Measurements from ENCODE around the gene LEFTY1.

LEFTY1 gene

GRCh38 chr1:225879521-225880221 lies 9.3 kb downstream of the LEFTY1 start:
- H3K27me3 ChIP-seq (ENCODE audit: insufficient read depth, low read length, poor library complexity, severe bottlenecking) = no peaks in the 10 kb centered on the region
- peaks cover 53% of the 10 kb centered on the region for H3K79me2 ChIP-seq (ENCODE audit: insufficient read depth, low read length)
- no peaks in the 10 kb centered on the region for H3K36me3 ChIP-seq (ENCODE audit: insufficient read depth, low read length)
- peaks cover 14% of the 10 kb centered on the region for H4K20me1 ChIP-seq (ENCODE audit: insufficient read depth, low read length, poor library complexity, severe bottlenecking)
- no peaks in the 10 kb centered on the region; the same call in 1 of the 2 replicates for H3F3A ChIP-seq (ENCODE audit: low read depth)
- H3K9me3 ChIP-seq (ENCODE audit: insufficient read depth, low read depth, low read length) = no peaks in the 10 kb centered on the region
- peak overlapping the region; percentile 92 for H3K4me2 ChIP-seq (ENCODE audit: low read depth, low read length, poor library complexity, severe bottlenecking)
- peaks cover 43% of the 10 kb centered on the region for H3K4me1 ChIP-seq (ENCODE audit: insufficient read depth, low read length, poor library complexity, severe bottlenecking)
- H3K9ac ChIP-seq (ENCODE audit: low read depth, low read length, poor library complexity, severe bottlenecking) = peak overlapping the region; percentile 93
- H3K4me3 ChIP-seq (ENCODE audit: low read length, poor library complexity, severe bottlenecking) = peak overlapping the region; percentile 96
- no peak overlapping the region for H2AFZ ChIP-seq (ENCODE audit: low read length)
- TF ChIP-seq, protein P1, sequence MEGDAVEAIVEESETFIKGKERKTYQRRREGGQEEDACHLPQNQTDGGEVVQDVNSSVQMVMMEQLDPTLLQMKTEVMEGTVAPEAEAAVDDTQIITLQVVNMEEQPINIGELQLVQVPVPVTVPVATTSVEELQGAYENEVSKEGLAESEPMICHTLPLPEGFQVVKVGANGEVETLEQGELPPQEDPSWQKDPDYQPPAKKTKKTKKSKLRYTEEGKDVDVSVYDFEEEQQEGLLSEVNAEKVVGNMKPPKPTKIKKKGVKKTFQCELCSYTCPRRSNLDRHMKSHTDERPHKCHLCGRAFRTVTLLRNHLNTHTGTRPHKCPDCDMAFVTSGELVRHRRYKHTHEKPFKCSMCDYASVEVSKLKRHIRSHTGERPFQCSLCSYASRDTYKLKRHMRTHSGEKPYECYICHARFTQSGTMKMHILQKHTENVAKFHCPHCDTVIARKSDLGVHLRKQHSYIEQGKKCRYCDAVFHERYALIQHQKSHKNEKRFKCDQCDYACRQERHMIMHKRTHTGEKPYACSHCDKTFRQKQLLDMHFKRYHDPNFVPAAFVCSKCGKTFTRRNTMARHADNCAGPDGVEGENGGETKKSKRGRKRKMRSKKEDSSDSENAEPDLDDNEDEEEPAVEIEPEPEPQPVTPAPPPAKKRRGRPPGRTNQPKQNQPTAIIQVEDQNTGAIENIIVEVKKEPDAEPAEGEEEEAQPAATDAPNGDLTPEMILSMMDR (conservative IDR thresholded peaks at IDR 0.05; ENCODE audit: low read length) = no peak
- TF ChIP-seq EZH2phosphoT487 (IDR thresholded peaks at IDR 0.05; ENCODE audit: borderline replicate concordance) = no peak
- H3K9me2 ChIP-seq (replicated peaks; ENCODE audit: low read depth, low read length) = no peaks in the 10 kb centered on the region

DNA sequence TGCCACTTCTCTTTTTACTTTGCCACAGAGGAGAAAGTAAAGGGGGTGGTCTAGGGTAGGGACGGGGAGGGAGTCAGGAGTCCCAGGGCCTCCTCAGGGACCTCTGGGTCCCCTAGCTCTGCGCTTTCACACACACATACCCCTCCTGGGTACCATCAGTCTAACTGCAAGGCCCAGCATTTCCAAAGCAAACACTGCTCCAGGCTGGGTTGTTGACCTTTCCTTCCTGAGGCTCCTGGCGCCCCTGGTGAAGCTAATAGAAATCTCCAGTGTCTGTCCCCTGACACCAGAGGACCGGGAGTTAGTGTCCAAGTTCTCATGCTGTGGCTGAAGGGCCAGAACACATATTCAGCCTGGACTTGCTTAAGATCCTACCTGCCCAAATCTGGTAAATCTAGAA lies 10.7 kb downstream of the LEFTY1 start:
- Histone ChIP-seq H3K9me3 (ENCODE audit: insufficient read depth, low read depth, low read length) (no peaks in the 10 kb centered on the region), H3K9me2 (replicated peaks; ENCODE audit: low read depth, low read length) (no peaks in the 10 kb centered on the region), H2AFZ (ENCODE audit: low read length) (no peak overlapping the region), H3F3A (ENCODE audit: low read depth) (no peaks in the 10 kb centered on the region; the same call in 1 of the 2 replicates), H3K9ac (ENCODE audit: low read depth, low read length, poor library complexity, severe bottlenecking) (peak overlapping the region; percentile 16), H3K27me3 (ENCODE audit: insufficient read depth, low read length, poor library complexity, severe bottlenecking) (no peaks in the 10 kb centered on the region), H3K36me3 (ENCODE audit: insufficient read depth, low read length) (peaks cover 4% of the 10 kb centered on the region; the same call in 1 of the 2 replicates), H3K4me3 (ENCODE audit: low read length, poor library complexity, severe bottlenecking) (peak overlapping the region; percentile 96), H4K20me1 (ENCODE audit: insufficient read depth, low read length, poor library complexity, severe bottlenecking) (peaks cover 14% of the 10 kb centered on the region), H3K4me1 (ENCODE audit: insufficient read depth, low read length, poor library complexity, severe bottlenecking) (peaks cover 43% of the 10 kb centered on the region), H3K79me2 (ENCODE audit: insufficient read depth, low read length) (peaks cover 53% of the 10 kb centered on the region), H3K4me2 (ENCODE audit: low read depth, low read length, poor library complexity, severe bottlenecking) (peak overlapping the region; percentile 92)
- no peak for TF ChIP-seq EZH2phosphoT487 (IDR thresholded peaks at IDR 0.05; ENCODE audit: borderline replicate concordance)
- TF ChIP-seq, protein P1 (conservative IDR thresholded peaks at IDR 0.05; ENCODE audit: low read length) = no peak

DNA sequence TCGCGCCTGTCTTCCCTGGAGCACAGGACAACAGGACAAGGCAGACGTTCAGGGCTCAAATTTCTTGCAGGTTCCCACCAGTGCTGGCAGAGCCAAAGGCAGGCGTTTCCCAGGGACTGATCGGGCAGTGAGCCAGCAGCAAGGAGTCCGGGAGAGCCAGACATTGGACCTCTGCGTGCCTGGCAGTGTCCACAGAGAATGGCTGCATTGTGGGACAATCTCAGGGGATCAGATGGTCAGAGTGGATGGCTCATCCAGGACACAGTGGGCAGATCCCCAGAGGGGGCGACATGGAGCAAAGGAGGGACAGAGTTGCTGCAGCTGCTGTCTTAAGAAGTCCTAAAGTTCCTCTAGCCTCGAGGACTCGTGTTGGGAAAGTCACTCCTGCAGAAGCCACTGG lies 11.4 kb downstream of the LEFTY1 start:
- Histone ChIP-seq H3K9me3 (ENCODE audit: insufficient read depth, low read depth, low read length) (no peaks in the 10 kb centered on the region), H3K4me2 (ENCODE audit: low read depth, low read length, poor library complexity, severe bottlenecking) (peak overlapping the region; percentile 92)
- TF ChIP-seq EZH2phosphoT487 (IDR thresholded peaks at IDR 0.05; ENCODE audit: borderline replicate concordance) = no peak
- TF ChIP-seq, protein P1 (conservative IDR thresholded peaks at IDR 0.05; ENCODE audit: low read length) = peak; percentile 76

More for the DNA sequence above, 11.4 kb downstream of the LEFTY1 start:
- Histone ChIP-seq H3F3A (ENCODE audit: low read depth) (no peaks in the 10 kb centered on the region; the same call in 1 of the 2 replicates), H4K20me1 (ENCODE audit: insufficient read depth, low read length, poor library complexity, severe bottlenecking) (peaks cover 14% of the 10 kb centered on the region), H3K9me2 (replicated peaks; ENCODE audit: low read depth, low read length) (no peaks in the 10 kb centered on the region), H3K9ac (ENCODE audit: low read depth, low read length, poor library complexity, severe bottlenecking) (no peak overlapping the region), H3K36me3 (ENCODE audit: insufficient read depth, low read length) (peaks cover 4% of the 10 kb centered on the region; the same call in 1 of the 2 replicates), H3K27me3 (ENCODE audit: insufficient read depth, low read length, poor library complexity, severe bottlenecking) (no peaks in the 10 kb centered on the region), H3K4me3 (ENCODE audit: low read length, poor library complexity, severe bottlenecking) (no peak overlapping the region), H2AFZ (ENCODE audit: low read length) (no peak overlapping the region), H3K79me2 (ENCODE audit: insufficient read depth, low read length) (peaks cover 53% of the 10 kb centered on the region), H3K4me1 (ENCODE audit: insufficient read depth, low read length, poor library complexity, severe bottlenecking) (peaks cover 37% of the 10 kb centered on the region)

All from Loucy (cell line).